ENCODE data around the gene ENGASE.

DNA sequence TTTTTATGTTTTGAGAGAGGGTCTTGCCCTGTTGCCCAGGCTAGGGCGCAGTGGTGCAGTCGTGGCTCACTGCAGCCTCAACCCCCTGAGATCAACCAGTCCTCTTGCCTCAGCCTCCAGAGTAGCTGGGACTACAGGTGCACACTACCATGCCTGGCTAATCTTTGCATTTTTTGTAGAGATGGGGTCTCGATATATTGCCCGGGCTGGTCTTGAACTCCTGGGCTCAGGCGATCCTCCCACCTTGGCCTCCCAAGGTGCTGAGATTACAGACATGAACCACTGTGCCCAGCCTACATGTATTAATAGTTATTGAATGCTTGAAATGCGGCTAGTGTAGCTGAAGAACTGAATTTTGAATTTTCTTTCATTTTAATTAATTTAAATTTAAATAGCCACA is 38.4 kb upstream of the ENGASE start:
- TF ChIP-seq, protein P1, sequence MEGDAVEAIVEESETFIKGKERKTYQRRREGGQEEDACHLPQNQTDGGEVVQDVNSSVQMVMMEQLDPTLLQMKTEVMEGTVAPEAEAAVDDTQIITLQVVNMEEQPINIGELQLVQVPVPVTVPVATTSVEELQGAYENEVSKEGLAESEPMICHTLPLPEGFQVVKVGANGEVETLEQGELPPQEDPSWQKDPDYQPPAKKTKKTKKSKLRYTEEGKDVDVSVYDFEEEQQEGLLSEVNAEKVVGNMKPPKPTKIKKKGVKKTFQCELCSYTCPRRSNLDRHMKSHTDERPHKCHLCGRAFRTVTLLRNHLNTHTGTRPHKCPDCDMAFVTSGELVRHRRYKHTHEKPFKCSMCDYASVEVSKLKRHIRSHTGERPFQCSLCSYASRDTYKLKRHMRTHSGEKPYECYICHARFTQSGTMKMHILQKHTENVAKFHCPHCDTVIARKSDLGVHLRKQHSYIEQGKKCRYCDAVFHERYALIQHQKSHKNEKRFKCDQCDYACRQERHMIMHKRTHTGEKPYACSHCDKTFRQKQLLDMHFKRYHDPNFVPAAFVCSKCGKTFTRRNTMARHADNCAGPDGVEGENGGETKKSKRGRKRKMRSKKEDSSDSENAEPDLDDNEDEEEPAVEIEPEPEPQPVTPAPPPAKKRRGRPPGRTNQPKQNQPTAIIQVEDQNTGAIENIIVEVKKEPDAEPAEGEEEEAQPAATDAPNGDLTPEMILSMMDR (conservative IDR thresholded peaks at IDR 0.05 in 1 of 2, IDR thresholded peaks at IDR 0.05 in 1 of 2; ENCODE audit: low read depth in 1 of 2, low read length in 2 of 2), result no peak
- TF ChIP-seq EZH2 (IDR thresholded peaks at IDR 0.05; ENCODE audit: low read length, missing control alignments), result no peak
